ENCODE measurements around the gene NEIL3. TPM values are rescaled to one million over a fixed set of nuclear protein-coding genes. Genes with fewer than 3 reads are reported as not detected.

The NEIL3 gene
- total and polyA plus RNA-seq, 2 of the 8 experiments (the other 6 are each of a cell fraction or from before 2014, with no cell fraction given): 5.5 to 11.0 TPM

DNA sequence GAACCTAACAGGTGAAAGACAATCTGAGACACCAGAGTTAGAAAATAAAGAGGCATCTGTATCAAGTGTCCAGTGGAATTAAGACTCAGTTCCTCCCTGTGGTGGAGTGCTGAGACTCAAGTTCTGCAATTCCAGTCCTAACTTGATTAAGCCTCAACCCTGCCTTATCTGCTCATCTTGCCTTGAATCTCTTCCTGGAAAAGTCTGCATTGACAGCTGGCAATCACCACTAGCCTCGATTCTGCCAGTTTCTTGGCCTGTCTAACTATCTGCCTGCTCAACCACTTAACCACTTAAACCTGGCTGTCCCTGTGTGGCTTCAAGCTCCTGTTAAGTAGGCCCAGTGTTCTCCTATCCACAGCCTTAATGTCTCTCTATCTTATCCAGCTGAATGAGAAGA, 22.4 kb upstream of the NEIL3 start (continued):
- TF ChIP-seq, protein P1, sequence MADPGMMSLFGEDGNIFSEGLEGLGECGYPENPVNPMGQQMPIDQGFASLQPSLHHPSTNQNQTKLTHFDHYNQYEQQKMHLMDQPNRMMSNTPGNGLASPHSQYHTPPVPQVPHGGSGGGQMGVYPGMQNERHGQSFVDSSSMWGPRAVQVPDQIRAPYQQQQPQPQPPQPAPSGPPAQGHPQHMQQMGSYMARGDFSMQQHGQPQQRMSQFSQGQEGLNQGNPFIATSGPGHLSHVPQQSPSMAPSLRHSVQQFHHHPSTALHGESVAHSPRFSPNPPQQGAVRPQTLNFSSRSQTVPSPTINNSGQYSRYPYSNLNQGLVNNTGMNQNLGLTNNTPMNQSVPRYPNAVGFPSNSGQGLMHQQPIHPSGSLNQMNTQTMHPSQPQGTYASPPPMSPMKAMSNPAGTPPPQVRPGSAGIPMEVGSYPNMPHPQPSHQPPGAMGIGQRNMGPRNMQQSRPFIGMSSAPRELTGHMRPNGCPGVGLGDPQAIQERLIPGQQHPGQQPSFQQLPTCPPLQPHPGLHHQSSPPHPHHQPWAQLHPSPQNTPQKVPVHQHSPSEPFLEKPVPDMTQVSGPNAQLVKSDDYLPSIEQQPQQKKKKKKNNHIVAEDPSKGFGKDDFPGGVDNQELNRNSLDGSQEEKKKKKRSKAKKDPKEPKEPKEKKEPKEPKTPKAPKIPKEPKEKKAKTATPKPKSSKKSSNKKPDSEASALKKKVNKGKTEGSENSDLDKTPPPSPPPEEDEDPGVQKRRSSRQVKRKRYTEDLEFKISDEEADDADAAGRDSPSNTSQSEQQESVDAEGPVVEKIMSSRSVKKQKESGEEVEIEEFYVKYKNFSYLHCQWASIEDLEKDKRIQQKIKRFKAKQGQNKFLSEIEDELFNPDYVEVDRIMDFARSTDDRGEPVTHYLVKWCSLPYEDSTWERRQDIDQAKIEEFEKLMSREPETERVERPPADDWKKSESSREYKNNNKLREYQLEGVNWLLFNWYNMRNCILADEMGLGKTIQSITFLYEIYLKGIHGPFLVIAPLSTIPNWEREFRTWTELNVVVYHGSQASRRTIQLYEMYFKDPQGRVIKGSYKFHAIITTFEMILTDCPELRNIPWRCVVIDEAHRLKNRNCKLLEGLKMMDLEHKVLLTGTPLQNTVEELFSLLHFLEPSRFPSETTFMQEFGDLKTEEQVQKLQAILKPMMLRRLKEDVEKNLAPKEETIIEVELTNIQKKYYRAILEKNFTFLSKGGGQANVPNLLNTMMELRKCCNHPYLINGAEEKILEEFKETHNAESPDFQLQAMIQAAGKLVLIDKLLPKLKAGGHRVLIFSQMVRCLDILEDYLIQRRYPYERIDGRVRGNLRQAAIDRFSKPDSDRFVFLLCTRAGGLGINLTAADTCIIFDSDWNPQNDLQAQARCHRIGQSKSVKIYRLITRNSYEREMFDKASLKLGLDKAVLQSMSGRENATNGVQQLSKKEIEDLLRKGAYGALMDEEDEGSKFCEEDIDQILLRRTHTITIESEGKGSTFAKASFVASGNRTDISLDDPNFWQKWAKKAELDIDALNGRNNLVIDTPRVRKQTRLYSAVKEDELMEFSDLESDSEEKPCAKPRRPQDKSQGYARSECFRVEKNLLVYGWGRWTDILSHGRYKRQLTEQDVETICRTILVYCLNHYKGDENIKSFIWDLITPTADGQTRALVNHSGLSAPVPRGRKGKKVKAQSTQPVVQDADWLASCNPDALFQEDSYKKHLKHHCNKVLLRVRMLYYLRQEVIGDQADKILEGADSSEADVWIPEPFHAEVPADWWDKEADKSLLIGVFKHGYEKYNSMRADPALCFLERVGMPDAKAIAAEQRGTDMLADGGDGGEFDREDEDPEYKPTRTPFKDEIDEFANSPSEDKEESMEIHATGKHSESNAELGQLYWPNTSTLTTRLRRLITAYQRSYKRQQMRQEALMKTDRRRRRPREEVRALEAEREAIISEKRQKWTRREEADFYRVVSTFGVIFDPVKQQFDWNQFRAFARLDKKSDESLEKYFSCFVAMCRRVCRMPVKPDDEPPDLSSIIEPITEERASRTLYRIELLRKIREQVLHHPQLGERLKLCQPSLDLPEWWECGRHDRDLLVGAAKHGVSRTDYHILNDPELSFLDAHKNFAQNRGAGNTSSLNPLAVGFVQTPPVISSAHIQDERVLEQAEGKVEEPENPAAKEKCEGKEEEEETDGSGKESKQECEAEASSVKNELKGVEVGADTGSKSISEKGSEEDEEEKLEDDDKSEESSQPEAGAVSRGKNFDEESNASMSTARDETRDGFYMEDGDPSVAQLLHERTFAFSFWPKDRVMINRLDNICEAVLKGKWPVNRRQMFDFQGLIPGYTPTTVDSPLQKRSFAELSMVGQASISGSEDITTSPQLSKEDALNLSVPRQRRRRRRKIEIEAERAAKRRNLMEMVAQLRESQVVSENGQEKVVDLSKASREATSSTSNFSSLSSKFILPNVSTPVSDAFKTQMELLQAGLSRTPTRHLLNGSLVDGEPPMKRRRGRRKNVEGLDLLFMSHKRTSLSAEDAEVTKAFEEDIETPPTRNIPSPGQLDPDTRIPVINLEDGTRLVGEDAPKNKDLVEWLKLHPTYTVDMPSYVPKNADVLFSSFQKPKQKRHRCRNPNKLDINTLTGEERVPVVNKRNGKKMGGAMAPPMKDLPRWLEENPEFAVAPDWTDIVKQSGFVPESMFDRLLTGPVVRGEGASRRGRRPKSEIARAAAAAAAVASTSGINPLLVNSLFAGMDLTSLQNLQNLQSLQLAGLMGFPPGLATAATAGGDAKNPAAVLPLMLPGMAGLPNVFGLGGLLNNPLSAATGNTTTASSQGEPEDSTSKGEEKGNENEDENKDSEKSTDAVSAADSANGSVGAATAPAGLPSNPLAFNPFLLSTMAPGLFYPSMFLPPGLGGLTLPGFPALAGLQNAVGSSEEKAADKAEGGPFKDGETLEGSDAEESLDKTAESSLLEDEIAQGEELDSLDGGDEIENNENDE (IDR thresholded peaks at IDR 0.05; ENCODE audit: insufficient replicate concordance, low read length): no peak
- TF ChIP-seq TAF7 (optimal IDR thresholded peaks at IDR 0.05; ENCODE audit: borderline replicate concordance, low read depth, low read length): no peak
- TF ChIP-seq TCF12 (IDR thresholded peaks at IDR 0.05; ENCODE audit: low read depth, low read length): no peak
- TF ChIP-seq SAP30 (IDR thresholded peaks at IDR 0.05; ENCODE audit: insufficient read depth, insufficient replicate concordance, low read length): no peak

Measured in H1 (cell line).